GM12878 (cell line): ENCODE data around the gene SMPD3. TPM values are rescaled to one million over a fixed set of nuclear protein-coding genes. Genes with fewer than 3 reads are reported as not detected.
A peak's percentile ranks its signal among the peaks of the same experiment; 100 is the strongest.

ENCODE experiments used
- BCL11A ChIP-seq: IDR thresholded peaks from 2 replicates; pipeline ENCODE4 v1.6.1; 2011; ENCODE audit warnings: low read depth, low read length
- BHLHE40 ChIP-seq, 2 experiments: fragments of 450-650 bp in 1 of 2; IDR thresholded peaks; 2 replicates each; pipeline ENCODE4 v1.6.1; 2011 to 2017; ENCODE audit warnings: low read depth in 2 of 2, borderline replicate concordance in 1 of 2, improper control_type of control experiment in 1 of 2, low read length in 1 of 2, mild to moderate bottlenecking in 1 of 2
- CREM ChIP-seq: IDR thresholded peaks from 2 replicates; pipeline ENCODE4 v1.6.1; 2014; ENCODE audit warnings: antibody characterized with exemption, low read depth
- EZH2 ChIP-seq: IDR thresholded peaks from 2 replicates; pipeline ENCODE4 v1.6.1; 2012; ENCODE audit warnings: low read depth, mild to moderate bottlenecking, control low read depth, inconsistent platforms, low read length, borderline replicate concordance; ENCODE audit not compliant: control insufficient read depth
- FOXM1 ChIP-seq: IDR thresholded peaks from 2 replicates; pipeline ENCODE4 v1.6.1; 2012; ENCODE audit warnings: low read depth, mild to moderate bottlenecking, inconsistent platforms, low read length, moderate library complexity
- GABPA ChIP-seq: IDR thresholded peaks from 2 replicates; pipeline ENCODE4 v1.6.1; 2014; ENCODE audit warnings: antibody characterized with exemption, low read depth, mild to moderate bottlenecking, inconsistent platforms
- GATAD2B ChIP-seq: fragments of 450-650 bp; conservative IDR thresholded peaks from 2 replicates; pipeline ENCODE4 v1.6.1; 2017; ENCODE audit warnings: low read depth, mild to moderate bottlenecking, moderate library complexity
- HCFC1 ChIP-seq: fragments of 150-350 bp; IDR thresholded peaks from 2 replicates; pipeline ENCODE4 v1.6.1; 2014; ENCODE audit warnings: low read length
- IKZF1 ChIP-seq: fragments of 450-650 bp; conservative IDR thresholded peaks from 2 replicates; pipeline ENCODE4 v1.6.1; 2017; ENCODE audit warnings: antibody characterized with exemption, mild to moderate bottlenecking
- IRF4 ChIP-seq: IDR thresholded peaks from 2 replicates; pipeline ENCODE4 v1.6.1; 2011; ENCODE audit warnings: low read depth, low read length
- NBN ChIP-seq: fragments of 450-650 bp; IDR thresholded peaks from 2 replicates; pipeline ENCODE4 v1.6.1; 2016
- POLR2A ChIP-seq: IDR thresholded peaks from 2 replicates; pipeline ENCODE4 v1.6.1; 2011; ENCODE audit warnings: low read depth, mild to moderate bottlenecking, low read length
- RAD51 ChIP-seq: fragments of 450-650 bp; IDR thresholded peaks from 2 replicates; pipeline ENCODE4 v1.6.1; 2016; ENCODE audit warnings: moderate library complexity, mild to moderate bottlenecking, inconsistent platforms
- RB1 ChIP-seq: fragments of 450-650 bp; formaldehyde crosslinking; IDR thresholded peaks from 2 replicates; pipeline ENCODE4 v1.6.1; 2017; ENCODE audit warnings: mild to moderate bottlenecking, borderline replicate concordance
- REST ChIP-seq: IDR thresholded peaks from 2 replicates; pipeline ENCODE4 v1.6.1; 2012; ENCODE audit warnings: mild to moderate bottlenecking, low read depth, low read length
- RUNX3 ChIP-seq: IDR thresholded peaks from 2 replicates; pipeline ENCODE4 v1.6.1; 2012; ENCODE audit warnings: low read length, inconsistent platforms
- SKIL ChIP-seq: fragments of 450-650 bp; IDR thresholded peaks from 2 replicates; pipeline ENCODE4 v1.6.1; 2017; ENCODE audit warnings: mild to moderate bottlenecking, low read depth, inconsistent platforms; ENCODE audit not compliant: poor library complexity, severe bottlenecking
- SMAD1 ChIP-seq: fragments of 450-650 bp; IDR thresholded peaks from 2 replicates; pipeline ENCODE4 v1.6.1; 2018; ENCODE audit warnings: mild to moderate bottlenecking, low read depth; ENCODE audit not compliant: partially characterized antibody
- TAF1 ChIP-seq: IDR thresholded peaks from 2 replicates; pipeline ENCODE4 v1.6.1; 2011; ENCODE audit warnings: mild to moderate bottlenecking, low read depth, low read length, borderline replicate concordance
- TCF12 ChIP-seq: IDR thresholded peaks from 2 replicates; pipeline ENCODE4 v1.6.1; 2011; ENCODE audit warnings: low read depth, mild to moderate bottlenecking, low read length
- YY1 ChIP-seq: IDR thresholded peaks from 2 replicates; pipeline ENCODE4 v1.6.1; 2011; ENCODE audit warnings: low read depth, mild to moderate bottlenecking, low read length
- polyA plus RNA-seq, 11 experiments: library from polyadenylated mRNA; depleted of rRNA in 4 of 11; unstranded in 6 of 11; stranded (reverse) in 5 of 11; fragments of >200 nt; fragmentation: Nextera tagmentation in 4 of 11; fragmentation: Illumina TruSeq in 1 of 11; extraction: Ambion mirVana in 4 of 11; extraction: Trizol in 1 of 11; gene quantifications; 1 replicate in 1 of 11; 2 replicates in 10 of 11; pipeline versions ENCODE4 v1.2.1 to v1.2.3, GENCODE V29; 2011 to 2016; ENCODE audit warnings: inconsistent platforms in 2 of 11, missing spikeins in 2 of 11, low read depth in 1 of 11
- total RNA-seq, 4 experiments: library from RNA; depleted of rRNA in 3 of 4; stranded (reverse); fragments of >200 nt in 3 of 4; fragmentation: Illumina TruSeq in 1 of 4; extraction: Trizol in 1 of 4; gene quantifications; 2 replicates each; pipeline versions ENCODE4 v1.2.1 to v1.2.3, GENCODE V29; 2013 to 2021
- TF ChIP-seq, protein P1 (sequence below): fragments of 450-650 bp; IDR thresholded peaks from 2 replicates; pipeline ENCODE4 v1.6.1; 2018; ENCODE audit warnings: borderline replicate concordance, mild to moderate bottlenecking; ENCODE audit not compliant: partially characterized antibody
- TF ChIP-seq, protein P2 (sequence below): fragments of 450-650 bp; IDR thresholded peaks from 2 replicates; pipeline ENCODE4 v1.6.1; 2016; ENCODE audit warnings: mild to moderate bottlenecking

SMPD3 gene
- total and polyA plus RNA-seq, 10 of the 15 experiments (the other 5 are each of a cell fraction or from before 2014, with no cell fraction given), result 0.04 to 2.0 (median 1.2) TPM

DNA sequence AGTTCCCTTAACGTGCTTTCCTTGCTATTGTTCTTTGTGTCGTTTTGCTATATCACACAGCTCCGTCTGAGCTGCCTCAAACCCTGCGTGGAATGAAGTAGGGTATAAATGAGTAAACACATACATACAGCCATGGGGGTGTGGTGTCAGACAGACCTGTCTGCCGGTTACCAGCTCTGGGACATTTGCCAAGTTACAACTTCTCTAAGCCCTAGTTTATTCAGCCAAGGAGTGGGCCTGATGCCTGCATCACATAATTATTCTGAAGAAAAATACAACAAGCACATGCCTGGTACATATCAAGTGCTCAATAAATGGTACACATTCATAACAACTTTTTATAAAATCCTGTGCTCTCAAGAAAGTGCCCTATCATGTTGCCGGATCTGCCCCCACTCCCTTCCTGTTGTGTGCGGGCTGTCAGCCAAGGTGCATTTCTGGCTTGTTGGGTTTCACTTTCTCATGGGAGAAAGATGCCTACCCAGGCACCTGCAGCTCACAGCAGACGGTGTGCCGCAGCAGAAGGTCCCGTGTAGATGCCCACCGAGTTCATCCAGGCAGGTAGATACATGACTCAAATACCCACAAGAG, 30.5 kb downstream of the SMPD3 start (continued):
- TF ChIP-seq TCF12 (0 out of 2 replicates have a peak, but pooled peaks have one; percentile 27), GABPA (peak; percentile 28; the same call in 1 of the 2 replicates), TAF1 (no peak), NBN (0 out of 2 replicates have a peak, but pooled peaks have one; percentile 23), CREM (no peak), BHLHE40 (IDR thresholded peaks at IDR 0.05; ENCODE audit: borderline replicate concordance in 1 of 2, low read depth in 2 of 2, low read length in 1 of 2) (peak; percentile 37 to 66; a peak in 1 of 4 replicates), RB1 (no peak), SMAD1 (peak; percentile 41), EZH2 (no peak), GATAD2B (no peak), SKIL (peak; percentile 39), BCL11A (no peak), HCFC1 (no peak), POLR2A (peak; percentile 24; the same call in 1 of the 2 replicates), RUNX3 (no peak; the same call in 1 of the 2 replicates), FOXM1 (no peak), IRF4 (no peak), IKZF1 (0 out of 2 replicates have a peak, but pooled peaks have one; percentile 21), REST (no peak), RAD51 (no peak), YY1 (no peak)
- TF ChIP-seq, protein P1, sequence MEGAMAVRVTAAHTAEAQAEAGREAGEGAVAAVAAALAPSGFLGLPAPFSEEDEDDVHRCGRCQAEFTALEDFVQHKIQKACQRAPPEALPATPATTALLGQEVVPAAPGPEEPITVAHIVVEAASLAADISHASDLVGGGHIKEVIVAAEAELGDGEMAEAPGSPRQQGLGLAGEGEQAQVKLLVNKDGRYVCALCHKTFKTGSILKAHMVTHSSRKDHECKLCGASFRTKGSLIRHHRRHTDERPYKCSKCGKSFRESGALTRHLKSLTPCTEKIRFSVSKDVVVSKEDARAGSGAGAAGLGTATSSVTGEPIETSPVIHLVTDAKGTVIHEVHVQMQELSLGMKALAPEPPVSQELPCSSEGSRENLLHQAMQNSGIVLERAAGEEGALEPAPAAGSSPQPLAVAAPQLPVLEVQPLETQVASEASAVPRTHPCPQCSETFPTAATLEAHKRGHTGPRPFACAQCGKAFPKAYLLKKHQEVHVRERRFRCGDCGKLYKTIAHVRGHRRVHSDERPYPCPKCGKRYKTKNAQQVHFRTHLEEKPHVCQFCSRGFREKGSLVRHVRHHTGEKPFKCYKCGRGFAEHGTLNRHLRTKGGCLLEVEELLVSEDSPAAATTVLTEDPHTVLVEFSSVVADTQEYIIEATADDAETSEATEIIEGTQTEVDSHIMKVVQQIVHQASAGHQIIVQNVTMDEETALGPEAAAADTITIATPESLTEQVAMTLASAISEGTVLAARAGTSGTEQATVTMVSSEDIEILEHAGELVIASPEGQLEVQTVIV, result no peak
- TF ChIP-seq, protein P2, sequence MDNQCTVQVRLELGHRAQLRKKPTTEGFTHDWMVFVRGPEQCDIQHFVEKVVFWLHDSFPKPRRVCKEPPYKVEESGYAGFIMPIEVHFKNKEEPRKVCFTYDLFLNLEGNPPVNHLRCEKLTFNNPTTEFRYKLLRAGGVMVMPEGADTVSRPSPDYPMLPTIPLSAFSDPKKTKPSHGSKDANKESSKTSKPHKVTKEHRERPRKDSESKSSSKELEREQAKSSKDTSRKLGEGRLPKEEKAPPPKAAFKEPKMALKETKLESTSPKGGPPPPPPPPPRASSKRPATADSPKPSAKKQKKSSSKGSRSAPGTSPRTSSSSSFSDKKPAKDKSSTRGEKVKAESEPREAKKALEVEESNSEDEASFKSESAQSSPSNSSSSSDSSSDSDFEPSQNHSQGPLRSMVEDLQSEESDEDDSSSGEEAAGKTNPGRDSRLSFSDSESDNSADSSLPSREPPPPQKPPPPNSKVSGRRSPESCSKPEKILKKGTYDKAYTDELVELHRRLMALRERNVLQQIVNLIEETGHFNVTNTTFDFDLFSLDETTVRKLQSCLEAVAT, result no peak
